ENCODE results near the gene ETV2. TPM values are rescaled to one million over a fixed set of nuclear protein-coding genes. Genes with fewer than 3 reads are reported as not detected.

The ETV2 gene
- total and polyA plus RNA-seq, 4 donors: 0.17 to 1.8 (median 1.1) TPM

DNA sequence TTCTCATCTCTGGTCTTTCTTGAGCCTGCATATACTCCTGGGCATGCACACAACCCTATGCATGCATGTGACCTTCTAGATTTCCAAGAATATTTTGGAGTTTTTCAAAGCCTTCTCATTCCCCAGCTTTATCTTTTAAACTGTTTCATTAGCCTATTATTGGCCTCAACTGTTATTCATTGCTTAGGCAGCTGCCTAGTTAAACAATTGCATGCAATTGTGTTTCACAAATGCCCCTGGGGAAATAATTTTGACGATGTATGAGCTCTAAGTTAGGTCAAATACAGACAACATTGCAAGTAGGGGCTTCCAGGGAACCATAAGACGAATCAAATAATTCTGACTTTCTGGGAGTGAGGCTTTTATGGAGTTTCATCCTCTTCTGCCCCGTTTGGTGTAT lies 22.4 kb downstream of the ETV2 start:
- no peak for TF ChIP-seq GABPA (IDR thresholded peaks at IDR 0.05 in 1 of 2, conservative IDR thresholded peaks at IDR 0.05 in 1 of 2)
- no peak for TF ChIP-seq HNF4G (IDR thresholded peaks at IDR 0.05)
- no peak for TF ChIP-seq ATF3 (IDR thresholded peaks at IDR 0.05)
- TF ChIP-seq TAF1 (conservative IDR thresholded peaks at IDR 0.05): no peak
- no peak for TF ChIP-seq FOXA2 (IDR thresholded peaks at IDR 0.05)
- no peak for TF ChIP-seq NR2F2 (IDR thresholded peaks at IDR 0.05)
- no peak for TF ChIP-seq EGR1 (IDR thresholded peaks at IDR 0.05; ENCODE audit: low read depth in 2 of 2)
- no peak for TF ChIP-seq HNF4A (conservative IDR thresholded peaks at IDR 0.05)
- TF ChIP-seq, protein P1, sequence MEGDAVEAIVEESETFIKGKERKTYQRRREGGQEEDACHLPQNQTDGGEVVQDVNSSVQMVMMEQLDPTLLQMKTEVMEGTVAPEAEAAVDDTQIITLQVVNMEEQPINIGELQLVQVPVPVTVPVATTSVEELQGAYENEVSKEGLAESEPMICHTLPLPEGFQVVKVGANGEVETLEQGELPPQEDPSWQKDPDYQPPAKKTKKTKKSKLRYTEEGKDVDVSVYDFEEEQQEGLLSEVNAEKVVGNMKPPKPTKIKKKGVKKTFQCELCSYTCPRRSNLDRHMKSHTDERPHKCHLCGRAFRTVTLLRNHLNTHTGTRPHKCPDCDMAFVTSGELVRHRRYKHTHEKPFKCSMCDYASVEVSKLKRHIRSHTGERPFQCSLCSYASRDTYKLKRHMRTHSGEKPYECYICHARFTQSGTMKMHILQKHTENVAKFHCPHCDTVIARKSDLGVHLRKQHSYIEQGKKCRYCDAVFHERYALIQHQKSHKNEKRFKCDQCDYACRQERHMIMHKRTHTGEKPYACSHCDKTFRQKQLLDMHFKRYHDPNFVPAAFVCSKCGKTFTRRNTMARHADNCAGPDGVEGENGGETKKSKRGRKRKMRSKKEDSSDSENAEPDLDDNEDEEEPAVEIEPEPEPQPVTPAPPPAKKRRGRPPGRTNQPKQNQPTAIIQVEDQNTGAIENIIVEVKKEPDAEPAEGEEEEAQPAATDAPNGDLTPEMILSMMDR (IDR thresholded peaks at IDR 0.05; ENCODE audit: low read depth, low read length, missing input control): no peak
- TF ChIP-seq YY1 (IDR thresholded peaks at IDR 0.05): no peak
- TF ChIP-seq ZBTB33 (IDR thresholded peaks at IDR 0.05): no peak
- TF ChIP-seq, protein P2, sequence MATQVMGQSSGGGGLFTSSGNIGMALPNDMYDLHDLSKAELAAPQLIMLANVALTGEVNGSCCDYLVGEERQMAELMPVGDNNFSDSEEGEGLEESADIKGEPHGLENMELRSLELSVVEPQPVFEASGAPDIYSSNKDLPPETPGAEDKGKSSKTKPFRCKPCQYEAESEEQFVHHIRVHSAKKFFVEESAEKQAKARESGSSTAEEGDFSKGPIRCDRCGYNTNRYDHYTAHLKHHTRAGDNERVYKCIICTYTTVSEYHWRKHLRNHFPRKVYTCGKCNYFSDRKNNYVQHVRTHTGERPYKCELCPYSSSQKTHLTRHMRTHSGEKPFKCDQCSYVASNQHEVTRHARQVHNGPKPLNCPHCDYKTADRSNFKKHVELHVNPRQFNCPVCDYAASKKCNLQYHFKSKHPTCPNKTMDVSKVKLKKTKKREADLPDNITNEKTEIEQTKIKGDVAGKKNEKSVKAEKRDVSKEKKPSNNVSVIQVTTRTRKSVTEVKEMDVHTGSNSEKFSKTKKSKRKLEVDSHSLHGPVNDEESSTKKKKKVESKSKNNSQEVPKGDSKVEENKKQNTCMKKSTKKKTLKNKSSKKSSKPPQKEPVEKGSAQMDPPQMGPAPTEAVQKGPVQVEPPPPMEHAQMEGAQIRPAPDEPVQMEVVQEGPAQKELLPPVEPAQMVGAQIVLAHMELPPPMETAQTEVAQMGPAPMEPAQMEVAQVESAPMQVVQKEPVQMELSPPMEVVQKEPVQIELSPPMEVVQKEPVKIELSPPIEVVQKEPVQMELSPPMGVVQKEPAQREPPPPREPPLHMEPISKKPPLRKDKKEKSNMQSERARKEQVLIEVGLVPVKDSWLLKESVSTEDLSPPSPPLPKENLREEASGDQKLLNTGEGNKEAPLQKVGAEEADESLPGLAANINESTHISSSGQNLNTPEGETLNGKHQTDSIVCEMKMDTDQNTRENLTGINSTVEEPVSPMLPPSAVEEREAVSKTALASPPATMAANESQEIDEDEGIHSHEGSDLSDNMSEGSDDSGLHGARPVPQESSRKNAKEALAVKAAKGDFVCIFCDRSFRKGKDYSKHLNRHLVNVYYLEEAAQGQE (IDR thresholded peaks at IDR 0.05): no peak
- TF ChIP-seq RAD21 (IDR thresholded peaks at IDR 0.05): no peak
- no peak for TF ChIP-seq JUND (IDR thresholded peaks at IDR 0.05)
- peaks cover 4 to 14% (median 8%) of the 10 kb centered on the region in 4 donors for H3K36me3 ChIP-seq (ENCODE audit: control insufficient read depth in 4 of 4, insufficient read depth in 3 of 4, low read depth in 1 of 4, low read length in 3 of 4)

GRCh38 chr19:35665157-35665556 lies 23.6 kb downstream of the ETV2 start:
- H3K9ac ChIP-seq (ENCODE audit: low read depth in 1 of 2, low read length in 2 of 2): no peak overlapping the region
- WGBS: 96% methylated on average over 24 of the region's 24 CpGs
- H3K9me3 ChIP-seq (ENCODE audit: control insufficient read depth in 4 of 4, low read length in 3 of 4): no peaks in the 10 kb centered on the region
- peaks cover 8 to 13% (median 12%) of the 10 kb centered on the region in 4 donors for H3K4me1 ChIP-seq (ENCODE audit: control insufficient read depth in 4 of 4, insufficient read depth in 4 of 4, low read length in 3 of 4)
- DNase-seq (ENCODE audit: low spot score): no peak
- no peak overlapping the region for H3K27ac ChIP-seq (ENCODE audit: low read depth in 1 of 2, low read length in 2 of 2)
- TF ChIP-seq, protein P1 (IDR thresholded peaks at IDR 0.05; ENCODE audit: low read depth, low read length, missing input control): no peak
- TF ChIP-seq RXRA (IDR thresholded peaks at IDR 0.05): no peak
- no peak for TF ChIP-seq TAF1 (conservative IDR thresholded peaks at IDR 0.05)
- TF ChIP-seq HNF4G (IDR thresholded peaks at IDR 0.05): no peak
- TF ChIP-seq GABPA (IDR thresholded peaks at IDR 0.05 in 1 of 2, conservative IDR thresholded peaks at IDR 0.05 in 1 of 2): no peak
- TF ChIP-seq EGR1 (IDR thresholded peaks at IDR 0.05; ENCODE audit: low read depth in 2 of 2): no peak
- TF ChIP-seq HNF4A (conservative IDR thresholded peaks at IDR 0.05): no peak
- no peak for TF ChIP-seq ATF3 (IDR thresholded peaks at IDR 0.05)
- TF ChIP-seq, protein P2 (IDR thresholded peaks at IDR 0.05): no peak
- no peak overlapping the region for H3K4me3 ChIP-seq (ENCODE audit: low read depth in 1 of 3, low read length in 3 of 3)
- peaks cover 2 to 6% (median 5%) of the 10 kb centered on the region in 4 donors for H3K36me3 ChIP-seq (ENCODE audit: control insufficient read depth in 4 of 4, insufficient read depth in 3 of 4, low read depth in 1 of 4, low read length in 3 of 4)
- no peaks in the 10 kb centered on the region for H3K27me3 ChIP-seq (ENCODE audit: control insufficient read depth in 4 of 4, insufficient read depth in 4 of 4, low read length in 3 of 4)

More for the DNA sequence above, 22.4 kb downstream of the ETV2 start:
- no peak overlapping the region for H3K9ac ChIP-seq (ENCODE audit: low read depth in 1 of 2, low read length in 2 of 2)
- H3K27me3 ChIP-seq (ENCODE audit: control insufficient read depth in 4 of 4, insufficient read depth in 4 of 4, low read length in 3 of 4): no peaks in the 10 kb centered on the region
- H3K9me3 ChIP-seq (ENCODE audit: control insufficient read depth in 4 of 4, low read length in 3 of 4): no peaks in the 10 kb centered on the region
- no peak overlapping the region for H3K27ac ChIP-seq (ENCODE audit: low read depth in 1 of 2, low read length in 2 of 2)
- no peak for DNase-seq (ENCODE audit: low spot score)
- WGBS: 76% methylated on average over 3 of the region's 3 CpGs
- no peak overlapping the region for H3K4me3 ChIP-seq (ENCODE audit: low read depth in 1 of 3, low read length in 3 of 3)
- H3K4me1 ChIP-seq (ENCODE audit: control insufficient read depth in 4 of 4, insufficient read depth in 4 of 4, low read length in 3 of 4): peaks cover 8 to 13% (median 12%) of the 10 kb centered on the region in 4 donors

All from liver (tissue), 9 donors.